Loucy (cell line): ENCODE results near the gene APOA4.

Source experiments
- H2AFZ ChIP-seq: fragments of 200-600 bp; sonication (generic); 2 replicates; pipeline ENCODE4 v1.6.0; 2016; ENCODE audit warnings: antibody characterized with exemption, mild to moderate bottlenecking, low read length, moderate library complexity
- H3F3A ChIP-seq: fragments of 200-600 bp; 2 replicates; pipeline ENCODE4 v1.6.0; 2016; ENCODE audit warnings: antibody characterized with exemption, low read depth, mild to moderate bottlenecking
- H3K27me3 ChIP-seq: fragments of 200-600 bp; sonication (generic); 2 replicates; pipeline ENCODE4 v1.6.1; 2014; ENCODE audit warnings: low read length, mild to moderate bottlenecking; ENCODE audit not compliant: insufficient read depth, poor library complexity, severe bottlenecking
- H3K36me3 ChIP-seq: fragments of 200-600 bp; sonication (generic); 2 replicates; pipeline ENCODE4 v1.6.1; 2016; ENCODE audit warnings: low read length; ENCODE audit not compliant: insufficient read depth
- H3K4me1 ChIP-seq: fragments of 200-600 bp; sonication (generic); 2 replicates; pipeline ENCODE4 v1.5.1; 2014; ENCODE audit warnings: low read length, mild to moderate bottlenecking; ENCODE audit not compliant: insufficient read depth, poor library complexity, severe bottlenecking
- H3K4me2 ChIP-seq: fragments of 200-600 bp; sonication (generic); 2 replicates; pipeline ENCODE4 v1.6.0; 2014; ENCODE audit warnings: antibody characterized with exemption, low read length, low read depth, mild to moderate bottlenecking; ENCODE audit not compliant: poor library complexity, severe bottlenecking
- H3K4me3 ChIP-seq: fragments of 200-600 bp; sonication (generic); 2 replicates; pipeline ENCODE4 v1.5.1; 2014; ENCODE audit warnings: low read length, mild to moderate bottlenecking, mixed read lengths; ENCODE audit not compliant: poor library complexity, severe bottlenecking
- H3K79me2 ChIP-seq: fragments of 200-600 bp; sonication (generic); 2 replicates; pipeline ENCODE4 v1.6.1; 2014; ENCODE audit warnings: low read length; ENCODE audit not compliant: insufficient read depth
- H3K9ac ChIP-seq: fragments of 200-600 bp; sonication (generic); 2 replicates; pipeline ENCODE4 v1.6.0; 2014; ENCODE audit warnings: mild to moderate bottlenecking, low read depth, low read length, moderate library complexity; ENCODE audit not compliant: poor library complexity, severe bottlenecking
- H3K9me2 ChIP-seq: fragments of 200-600 bp; sonication (generic); replicated peaks from 2 replicates; pipeline ENCODE4 v1.6.1; 2016; ENCODE audit warnings: low read depth, low read length, mixed read lengths
- H3K9me3 ChIP-seq: fragments of 200-600 bp; sonication (generic); 2 replicates; pipeline ENCODE4 v1.6.1; 2014; ENCODE audit warnings: mild to moderate bottlenecking, antibody characterized with exemption, low read length, low read depth; ENCODE audit not compliant: insufficient read depth
- H4K20me1 ChIP-seq: fragments of 200-600 bp; sonication (generic); 2 replicates; pipeline ENCODE4 v1.6.0; 2014; ENCODE audit warnings: antibody characterized with exemption, low read length, mild to moderate bottlenecking; ENCODE audit not compliant: insufficient read depth, poor library complexity, severe bottlenecking
- CTCF ChIP-seq: fragments of 200-600 bp; sonication (generic); conservative IDR thresholded peaks from 2 replicates; pipeline ENCODE4 v1.5.1; 2014; ENCODE audit warnings: mild to moderate bottlenecking, antibody characterized with exemption, low read length
- EZH2phosphoT487 ChIP-seq: fragments of 200-600 bp; IDR thresholded peaks from 2 replicates; pipeline ENCODE4 v1.6.1; 2018; ENCODE audit warnings: antibody characterized with exemption, mild to moderate bottlenecking, moderate library complexity, borderline replicate concordance

APOA4 gene

GRCh38 chr11:116849060-116849459 lies 26.0 kb upstream of the APOA4 start:
- TF ChIP-seq EZH2phosphoT487 (no peak), CTCF (no peak)

GRCh38 chr11:116847612-116848011 lies 24.5 kb upstream of the APOA4 start:
- H3K79me2 ChIP-seq, result no peaks in the 10 kb centered on the region
- no peak overlapping the region for H3K4me3 ChIP-seq
- H3K9me2 ChIP-seq, result no peaks in the 10 kb centered on the region
- no peaks in the 10 kb centered on the region for H4K20me1 ChIP-seq
- no peaks in the 10 kb centered on the region for H3K27me3 ChIP-seq
- no peaks in the 10 kb centered on the region for H3K9me3 ChIP-seq
- TF ChIP-seq EZH2phosphoT487 (no peak), CTCF (no peak)
- H3K36me3 ChIP-seq, result peaks cover 48% of the 10 kb centered on the region; the same call in 1 of the 2 replicates
- peaks cover 43% of the 10 kb centered on the region for H3K4me1 ChIP-seq
- H3K9ac ChIP-seq, result no peak overlapping the region
- H3K4me2 ChIP-seq, result no peak overlapping the region
- H3F3A ChIP-seq, result peaks cover 14% of the 10 kb centered on the region
- H2AFZ ChIP-seq, result no peak overlapping the region

More at GRCh38 chr11:116849060-116849459, 26.0 kb upstream of the APOA4 start:
- Histone ChIP-seq H3K4me3 (peak overlapping the region; percentile 19), H2AFZ (no peak overlapping the region), H3K4me1 (peaks cover 52% of the 10 kb centered on the region), H3K36me3 (peaks cover 37% of the 10 kb centered on the region; the same call in 1 of the 2 replicates), H3K79me2 (no peaks in the 10 kb centered on the region), H3F3A (peaks cover 18% of the 10 kb centered on the region), H4K20me1 (no peaks in the 10 kb centered on the region), H3K27me3 (no peaks in the 10 kb centered on the region), H3K4me2 (peak overlapping the region; percentile 93), H3K9me2 (no peaks in the 10 kb centered on the region), H3K9ac (peak overlapping the region; percentile 85), H3K9me3 (no peaks in the 10 kb centered on the region)

- Histone ChIP-seq H3K36me3 (peaks cover 48% of the 10 kb centered on the region; the same call in 1 of the 2 replicates), H3K4me1 (peaks cover 24% of the 10 kb centered on the region), H3K9me2 (no peaks in the 10 kb centered on the region), H3F3A (no peaks in the 10 kb centered on the region), H3K79me2 (no peaks in the 10 kb centered on the region), H2AFZ (no peak overlapping the region), H4K20me1 (no peaks in the 10 kb centered on the region), H3K9ac (no peak overlapping the region), H3K4me2 (no peak overlapping the region), H3K9me3 (no peaks in the 10 kb centered on the region), H3K27me3 (no peaks in the 10 kb centered on the region), H3K4me3 (no peak overlapping the region)
- TF ChIP-seq CTCF (no peak), EZH2phosphoT487 (no peak)
Observed at GRCh38 chr11:116844722-116845121, 21.6 kb upstream of the APOA4 start.
